H1 (cell line): ENCODE data around the gene IFT80. TPM values are rescaled to one million over a fixed set of nuclear protein-coding genes. Genes with fewer than 3 reads are reported as not detected.

ENCODE experiments used
- CHD7 ChIP-seq: fragments of 300-600 bp; sonication (generic); IDR thresholded peaks from 2 replicates; pipeline ENCODE4 v1.7.1; 2012; ENCODE audit warnings: low read length, moderate library complexity, mild to moderate bottlenecking, inconsistent platforms; ENCODE audit not compliant: insufficient replicate concordance
- polyA plus RNA-seq, 7 experiments: library from polyadenylated mRNA; depleted of rRNA in 3 of 7; stranded (reverse) in 5 of 7; unstranded in 2 of 7; fragments of >200 nt in 5 of 7; fragments of 200-250 nt in 2 of 7; gene quantifications; 1 replicate in 5 of 7; 2 replicates in 1 of 7; 4 replicates in 1 of 7; pipeline versions ENCODE4 v1.2.1 to v1.2.3, GENCODE V29; 2011 to 2013; ENCODE audit warnings: missing spikeins in 2 of 7, mixed read lengths in 2 of 7
- total RNA-seq: library from RNA; stranded (reverse); fragmentation: NEBNext Ultra II Directional; extraction: Animal tissue kit (Norgen Biotek cat#: 25700); gene quantifications from 2 replicates; pipeline ENCODE4 v1.2.1, GENCODE V29; 2021

The IFT80 gene
- total and polyA plus RNA-seq, 2 of the 8 experiments (the other 6 are each of a cell fraction or from before 2014, with no cell fraction given): 7.2 to 25.9 TPM

- TF ChIP-seq CHD7: no peak
Measured at GRCh38 chr3:160440687-160441086, 41.7 kb upstream of the IFT80 start (continued).
